Measurements from ENCODE around the gene CDH26.
"Not testable (repeated sequence)": the region's sequence is repeated elsewhere in the genome, so short reads cannot be mapped to it uniquely, and the experiment has no call there.

The CDH26 gene

DNA sequence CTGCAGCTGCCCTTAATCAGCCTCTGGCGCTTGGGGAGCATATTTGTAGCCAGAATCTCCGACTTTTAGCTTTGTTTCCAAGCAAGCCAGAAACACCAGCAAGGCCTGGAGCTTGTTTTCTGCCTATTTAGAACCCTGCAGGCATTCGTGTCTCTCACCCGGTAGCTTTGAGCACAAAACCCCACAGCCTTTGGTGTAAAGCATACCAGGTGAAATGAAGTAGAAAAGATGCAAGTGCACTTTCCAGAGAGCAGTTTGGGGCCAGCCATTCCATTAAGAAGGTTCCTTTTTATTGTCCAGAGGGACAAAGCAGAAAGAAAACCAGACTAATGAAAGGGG is 17.3 kb upstream of the CDH26 start:
- no peak for DNase-seq (ENCODE audit: low read depth in 2 of 2)

GRCh38 chr20:59942245-59942644 is 16.0 kb upstream of the CDH26 start:
- DNase-seq (ENCODE audit: low read depth in 2 of 2) = no peak

DNA sequence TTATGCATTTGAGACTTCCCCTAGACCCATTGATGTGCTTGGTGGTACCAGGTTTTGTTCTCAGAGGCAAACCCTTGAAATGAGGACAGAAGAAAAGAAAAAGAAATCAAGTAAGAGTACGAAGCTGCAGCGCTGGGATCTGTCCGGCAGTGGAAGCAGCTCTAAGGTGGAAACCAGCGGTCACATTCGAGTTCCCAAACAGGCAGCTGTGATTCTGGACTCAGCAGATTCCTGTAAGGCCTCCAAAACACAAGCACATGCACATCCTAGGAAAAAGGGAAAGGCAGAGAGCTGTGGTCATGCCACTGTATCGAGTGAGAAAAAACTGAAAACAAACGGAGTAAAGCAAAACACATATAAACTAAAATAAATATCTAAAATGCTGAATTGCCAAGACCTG is 13.5 kb upstream of the CDH26 start:
- no peak for DNase-seq (ENCODE audit: low read depth in 2 of 2)

DNA sequence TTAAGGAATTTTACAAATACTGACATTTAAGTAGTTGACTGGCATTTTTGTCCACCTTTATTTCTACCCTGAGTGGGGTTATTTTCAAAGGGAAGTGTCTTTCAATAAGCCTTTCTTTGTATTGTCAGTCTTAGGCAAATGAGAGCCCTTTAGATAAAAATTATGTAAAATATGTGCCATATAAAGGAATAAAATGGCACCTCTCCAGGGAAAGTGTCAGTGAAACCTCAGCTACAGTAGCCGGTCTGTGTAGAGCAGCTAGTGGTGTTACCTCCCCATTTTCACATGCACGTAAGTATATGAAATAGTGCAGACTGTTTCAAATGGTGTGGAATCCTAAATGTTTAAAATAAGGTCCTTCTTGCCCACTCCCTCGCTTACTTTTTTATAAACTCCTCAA is 13.0 kb upstream of the CDH26 start:
- no peak for DNase-seq (ENCODE audit: low read depth in 2 of 2)

- DNase-seq (ENCODE audit: low read depth in 2 of 2) = no peak
These were observed 12.5 kb upstream of the CDH26 start for GRCh38 chr20:59945731-59946130.

GRCh38 chr20:59947376-59947775 is 10.8 kb upstream of the CDH26 start:
- DNase-seq (ENCODE audit: low read depth in 2 of 2) = no peak

DNA sequence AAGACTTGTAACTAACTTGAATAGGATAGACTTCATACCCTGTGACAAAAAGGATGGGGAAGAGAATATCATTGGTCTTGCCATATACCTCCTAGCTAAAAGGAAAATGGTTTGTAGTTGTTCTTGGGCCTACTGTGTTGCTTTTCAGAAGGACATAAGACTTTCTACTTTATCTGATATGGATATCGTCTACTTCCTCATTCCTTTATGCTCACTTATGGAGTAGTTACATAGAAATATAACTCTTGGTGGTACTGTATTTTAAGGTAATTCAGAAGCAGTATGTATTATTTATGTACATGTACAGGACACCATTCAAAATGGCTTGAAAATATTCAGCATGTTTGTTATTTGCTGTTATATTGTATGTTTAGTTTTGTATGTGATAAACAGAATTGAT is 10.0 kb upstream of the CDH26 start:
- DNase-seq (ENCODE audit: low read depth in 2 of 2) = no peak

GRCh38 chr20:59948828-59949720 is 9.1 kb upstream of the CDH26 start:
- no peak for DNase-seq (ENCODE audit: low read depth in 2 of 2)

DNA sequence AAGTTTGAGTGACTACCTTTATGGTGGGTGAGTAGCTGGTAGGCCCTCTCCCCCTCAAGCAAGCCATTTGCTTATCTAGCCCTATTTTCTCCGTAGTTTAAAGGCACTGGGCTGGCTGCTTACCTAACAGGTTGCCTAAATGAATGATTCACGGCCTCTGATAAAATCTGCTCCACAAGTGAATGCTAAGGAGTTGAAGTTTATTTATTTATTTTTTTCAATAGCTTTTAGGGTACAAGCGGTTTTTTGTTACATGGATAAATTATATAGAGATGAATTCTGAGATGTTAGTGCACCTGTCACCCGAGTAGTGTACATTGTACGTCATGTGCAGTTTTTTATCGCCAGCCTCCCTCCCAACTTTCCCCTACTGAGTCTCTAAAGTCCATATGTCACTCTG is 8.3 kb upstream of the CDH26 start:
- DNase-seq (ENCODE audit: low read depth in 2 of 2) = no peak

DNA sequence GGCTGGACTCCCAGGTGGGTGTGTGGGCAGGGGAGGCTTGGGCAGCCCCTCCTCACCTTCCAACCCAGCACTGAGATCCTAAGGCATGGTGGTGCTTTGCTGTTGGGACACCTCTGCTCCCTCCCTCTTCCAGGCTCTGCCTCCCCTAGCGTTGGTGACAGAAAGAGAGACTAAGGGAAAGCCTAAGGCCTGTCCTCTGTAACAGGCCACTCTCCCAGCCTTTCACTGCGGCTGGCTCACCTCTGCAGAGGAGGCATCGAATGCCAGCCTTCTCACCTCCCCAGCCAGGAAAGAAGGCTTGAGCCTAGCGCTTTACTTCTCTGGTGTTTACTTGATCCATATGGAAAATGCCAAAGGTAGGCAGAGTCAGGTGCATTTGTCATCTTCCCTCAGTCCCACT is 3.5 kb upstream of the CDH26 start:
- DNase-seq (ENCODE audit: low read depth in 2 of 2) = no peak

DNA sequence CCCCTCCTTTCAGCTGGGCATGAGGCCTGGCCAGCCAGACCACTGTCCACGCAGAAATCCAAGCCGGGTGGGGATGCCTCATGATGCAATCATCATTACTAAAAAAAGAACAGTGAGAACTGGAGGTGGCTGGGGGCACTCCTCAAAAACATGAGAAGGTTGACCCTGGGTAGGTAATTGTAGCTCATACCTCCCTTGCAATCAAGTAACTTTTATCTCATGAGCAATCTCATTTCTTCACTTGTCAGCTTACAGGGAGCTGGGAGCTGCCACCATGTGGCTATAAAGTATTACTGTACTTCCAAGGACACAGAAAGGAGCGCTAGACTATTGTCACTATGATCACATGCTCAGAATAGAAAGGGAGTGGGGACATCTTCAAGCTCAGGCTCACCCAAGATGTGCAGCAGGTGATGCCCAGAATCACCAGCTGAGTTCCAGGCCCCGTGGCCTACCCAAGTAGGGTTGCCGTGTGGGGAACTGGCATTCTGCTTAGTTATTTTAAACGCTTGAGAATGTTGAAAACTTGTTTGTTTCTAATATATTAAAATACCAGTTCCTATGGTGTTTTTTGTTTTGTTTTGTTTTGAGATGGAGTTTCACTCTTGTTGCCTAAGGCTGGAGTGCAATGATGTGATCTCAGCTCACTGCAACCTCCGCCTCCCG is 3.0 kb upstream of the CDH26 start:
- no peak for DNase-seq (ENCODE audit: low read depth in 2 of 2)

DNA sequence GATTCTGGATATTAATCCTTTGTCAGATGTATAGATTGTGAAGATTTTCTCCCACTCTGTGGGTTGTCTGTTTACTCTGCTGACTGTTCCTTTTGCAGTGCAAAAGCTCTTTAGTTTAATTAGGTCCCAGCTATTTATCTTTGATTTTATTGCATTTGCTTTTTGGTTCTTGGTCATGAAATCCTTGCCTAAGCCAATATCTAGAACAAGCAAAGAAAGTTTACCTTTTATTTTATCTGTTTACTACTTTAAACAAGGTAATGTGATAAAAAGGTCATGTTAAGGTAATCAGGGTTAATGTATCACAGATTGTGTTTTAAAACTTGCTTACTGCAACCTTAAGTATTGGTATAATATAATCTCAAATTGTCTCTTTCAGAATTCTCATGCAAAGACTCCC is 655 bp upstream of the CDH26 start:
- not testable (repeated sequence) for DNase-seq (ENCODE audit: low read depth in 2 of 2)

DNA sequence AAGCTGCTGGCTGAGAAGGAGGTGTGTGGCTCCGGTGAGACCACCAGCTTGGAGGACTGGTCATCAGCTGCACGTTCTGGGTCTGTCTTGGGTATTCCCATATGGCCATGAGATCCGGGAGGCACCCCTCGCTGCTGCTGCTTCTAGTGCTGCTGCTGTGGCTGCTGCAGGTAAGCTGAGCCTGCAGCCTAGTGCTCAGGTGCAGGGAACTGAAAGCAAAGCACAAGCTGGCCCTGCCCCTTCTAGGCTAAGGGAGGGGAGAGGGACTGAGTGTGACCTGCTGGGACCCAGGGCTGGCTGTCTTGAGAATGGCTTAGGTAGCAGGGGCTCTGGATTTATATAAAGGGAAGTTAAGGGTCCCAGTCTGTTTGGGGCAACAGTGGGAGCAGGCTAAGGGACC is 403 bp downstream of the CDH26 start:
- no peak for DNase-seq (ENCODE audit: low read depth in 2 of 2)

- no peak for DNase-seq (ENCODE audit: low read depth in 2 of 2)
These were observed 3.2 kb downstream of the CDH26 start for GRCh38 chr20:59961423-59961822.

- DNase-seq (ENCODE audit: low read depth in 2 of 2) = no peak
These were observed 3.9 kb downstream of the CDH26 start for GRCh38 chr20:59962155-59962554.

DNA sequence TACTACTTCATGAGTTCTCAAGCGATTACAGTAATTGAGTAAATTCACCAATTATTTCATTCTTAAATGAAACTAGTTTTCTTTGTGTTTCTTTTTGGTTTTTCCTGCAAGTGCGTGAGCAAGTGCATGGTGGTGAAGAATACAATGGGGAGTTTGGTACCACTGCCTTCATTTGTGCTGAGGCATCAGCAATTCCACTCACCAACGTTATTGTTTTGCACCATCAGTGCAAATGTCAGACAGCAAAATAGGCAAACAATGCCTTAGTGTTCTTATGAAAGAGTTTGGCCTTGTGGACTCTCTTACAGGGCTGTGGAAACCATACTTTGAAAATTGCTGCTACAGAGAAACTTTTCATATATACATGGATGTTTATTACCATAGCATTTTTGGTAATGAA is 8.2 kb downstream of the CDH26 start:
- DNase-seq (ENCODE audit: low read depth in 2 of 2) = no peak

DNA sequence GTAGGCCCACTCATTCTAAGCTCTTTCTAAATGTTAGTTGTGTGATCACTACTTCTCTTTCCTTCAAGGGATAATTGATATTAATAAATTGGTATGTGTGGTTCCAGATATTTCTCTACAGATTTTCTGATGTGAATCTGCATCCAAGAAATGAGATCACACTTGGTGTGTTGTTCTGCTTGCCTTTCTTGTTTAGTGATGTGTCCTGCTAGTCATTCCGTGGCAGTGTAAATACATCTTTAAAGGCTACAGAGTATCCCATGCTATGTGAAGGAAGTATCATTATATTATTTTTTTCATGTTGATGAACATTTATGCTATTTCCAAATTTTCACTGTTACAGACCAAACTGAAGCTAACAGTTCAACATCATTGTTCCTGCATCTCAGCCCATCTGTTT is 13.2 kb downstream of the CDH26 start:
- no peak for DNase-seq (ENCODE audit: low read depth in 2 of 2)

GRCh38 chr20:59972037-59972801 is 14.0 kb downstream of the CDH26 start:
- no peak for DNase-seq (ENCODE audit: low read depth in 2 of 2)

DNA sequence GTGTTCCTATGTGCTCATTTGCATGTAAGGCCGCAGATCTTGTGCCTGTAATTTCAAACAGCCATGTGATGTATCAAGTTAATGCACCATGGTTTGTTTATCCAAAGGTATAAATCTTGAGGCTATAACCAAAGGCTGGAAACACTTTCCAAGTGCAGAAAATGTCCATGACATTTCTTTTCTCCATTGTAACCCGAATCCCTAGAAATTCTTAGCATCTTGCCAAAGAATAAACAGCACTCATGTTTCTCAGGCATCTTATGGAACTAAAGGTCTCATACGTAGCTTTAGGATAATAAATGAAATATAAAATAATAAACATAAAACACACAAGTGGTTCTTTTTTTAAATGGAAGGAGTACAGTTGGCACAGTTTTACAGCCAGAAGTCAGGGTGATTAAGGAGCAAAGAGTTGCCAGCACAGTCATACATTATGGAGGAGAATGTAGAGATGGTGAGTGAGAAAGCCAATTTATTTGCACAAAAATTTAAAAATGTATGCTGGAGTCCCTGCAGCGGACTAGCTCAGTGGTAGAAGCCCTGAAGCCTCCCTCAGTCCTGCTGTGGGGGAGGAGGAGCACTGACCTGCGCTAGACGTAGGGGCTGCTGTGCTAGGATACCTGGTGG is 18.0 kb downstream of the CDH26 start:
- no peak for DNase-seq (ENCODE audit: low read depth in 2 of 2)

DNA sequence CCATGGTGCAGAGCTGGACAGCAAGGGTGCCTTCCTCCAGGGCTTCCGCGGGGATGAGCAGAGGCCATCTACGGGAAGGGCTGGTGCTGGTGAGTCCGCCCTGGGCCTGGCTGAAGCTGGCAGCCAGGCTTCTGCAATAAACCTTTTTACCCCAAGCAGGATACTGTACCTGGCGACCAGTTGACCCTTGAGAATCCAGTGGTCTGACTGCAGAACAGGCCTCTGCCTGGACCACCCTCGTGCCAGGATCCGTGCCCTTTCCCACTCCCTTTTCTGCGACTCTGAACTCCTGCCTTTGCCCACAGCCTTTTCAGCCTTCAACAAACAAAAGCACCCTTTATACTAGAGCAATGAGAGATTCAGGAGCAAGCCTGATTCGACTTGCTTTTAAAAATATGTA is 18.9 kb downstream of the CDH26 start:
- DNase-seq (ENCODE audit: low read depth in 2 of 2) = no peak

GRCh38 chr20:59983076-59983475 is 24.9 kb downstream of the CDH26 start:
- no peak for DNase-seq (ENCODE audit: low read depth in 2 of 2)

- no peak for DNase-seq (ENCODE audit: low read depth in 2 of 2)
These were observed 26.3 kb downstream of the CDH26 start for GRCh38 chr20:59984541-59984940.
